Activated T-cell treated with anti-CD3 and anti-CD28 coated beads for 1 hour (primary cell): Measurements from ENCODE around the gene SH3GL2.

ENCODE experiments used
- DNase-seq: peaks from one replicate; pipeline ENCODE4 v3.0.0-alpha.2; 2020; ENCODE audit warnings: low read depth

Gene SH3GL2

GRCh38 chr9:17813798-17814197 is 234.9 kb downstream of the SH3GL2 start:
- no peak for DNase-seq

GRCh38 chr9:17816431-17817027 is 237.7 kb downstream of the SH3GL2 start:
- no peak for DNase-seq

- DNase-seq, result no peak
These were observed 245.3 kb downstream of the SH3GL2 start for GRCh38 chr9:17824191-17824590.

GRCh38 chr9:17824616-17825264 is 245.9 kb downstream of the SH3GL2 start:
- no peak for DNase-seq

GRCh38 chr9:17825265-17825659 is 246.4 kb downstream of the SH3GL2 start:
- no peak for DNase-seq

- no peak for DNase-seq
These were observed 250.2 kb downstream of the SH3GL2 start for GRCh38 chr9:17829064-17829463.

GRCh38 chr9:17829812-17830385 is 251.0 kb downstream of the SH3GL2 start:
- DNase-seq, result no peak

- no peak for DNase-seq
These were observed 253.9 kb downstream of the SH3GL2 start for GRCh38 chr9:17832812-17833211.

- DNase-seq, result no peak
These were observed 255.0 kb downstream of the SH3GL2 start for GRCh38 chr9:17833846-17834245.

- no peak for DNase-seq
These were observed 259.1 kb downstream of the SH3GL2 start for GRCh38 chr9:17837965-17838364.

GRCh38 chr9:17839776-17840175 is 260.9 kb downstream of the SH3GL2 start:
- no peak for DNase-seq

- DNase-seq, result no peak
These were observed 264.4 kb downstream of the SH3GL2 start for GRCh38 chr9:17843236-17843635.
